OCI-M1 (cell line): Measurements from ENCODE around the gene ZSCAN20.
"Not testable (repeated sequence)": the region's sequence is repeated elsewhere in the genome, so short reads cannot be mapped to it uniquely, and the experiment has no call there.

Experiments
- DNase-seq: peaks from one replicate; lab custom pipeline; 2025; lab: John Stamatoyannopoulos, UW

ZSCAN20 gene

GRCh38 chr1:33488624-33489023 is 16.2 kb downstream of the ZSCAN20 start:
- DNase-seq, result no peak

- DNase-seq, result no peak
These were observed 22.5 kb downstream of the ZSCAN20 start for GRCh38 chr1:33494929-33495328.

DNA sequence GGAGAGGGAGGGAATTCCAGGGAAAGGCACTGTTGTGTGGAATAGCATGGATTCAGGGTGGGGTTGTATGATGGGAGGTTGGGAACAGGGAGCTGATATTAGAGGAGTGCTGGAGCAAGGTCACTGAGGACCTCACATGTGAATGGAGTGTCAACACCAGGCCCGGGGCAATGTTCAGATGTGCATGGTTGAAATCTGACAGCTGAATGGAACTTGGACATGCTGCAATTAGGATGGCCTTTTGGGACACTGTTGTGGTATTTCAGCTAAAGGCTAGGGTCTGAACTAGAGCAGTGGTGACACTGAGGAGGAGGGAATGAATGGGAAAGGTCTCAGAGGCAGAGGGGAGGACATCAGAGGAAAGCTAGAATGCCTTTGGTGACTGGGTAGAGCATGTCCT is 25.0 kb downstream of the ZSCAN20 start:
- DNase-seq, result no peak

DNA sequence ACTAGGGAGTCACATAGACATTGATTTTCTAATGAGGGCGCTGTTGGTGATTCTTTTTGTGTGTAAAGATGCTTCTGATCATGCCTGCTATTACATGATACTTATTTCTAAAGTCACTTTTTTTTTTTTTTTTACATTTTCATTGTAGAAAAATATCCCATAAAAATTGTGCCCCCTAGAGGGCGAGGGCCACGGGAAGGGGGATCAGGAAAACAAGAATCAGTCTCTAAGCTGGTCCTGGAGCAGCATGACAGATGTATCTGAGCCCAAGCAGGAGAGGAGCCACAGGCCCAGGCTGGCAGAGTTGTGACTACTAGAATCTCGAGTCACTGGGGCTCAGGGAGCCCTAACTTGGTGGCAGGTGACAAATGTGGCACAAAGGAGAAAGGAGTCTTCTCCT is 28.1 kb downstream of the ZSCAN20 start:
- DNase-seq, result peak; percentile 3

GRCh38 chr1:33501309-33501708 is 28.9 kb downstream of the ZSCAN20 start:
- DNase-seq, result no peak

DNA sequence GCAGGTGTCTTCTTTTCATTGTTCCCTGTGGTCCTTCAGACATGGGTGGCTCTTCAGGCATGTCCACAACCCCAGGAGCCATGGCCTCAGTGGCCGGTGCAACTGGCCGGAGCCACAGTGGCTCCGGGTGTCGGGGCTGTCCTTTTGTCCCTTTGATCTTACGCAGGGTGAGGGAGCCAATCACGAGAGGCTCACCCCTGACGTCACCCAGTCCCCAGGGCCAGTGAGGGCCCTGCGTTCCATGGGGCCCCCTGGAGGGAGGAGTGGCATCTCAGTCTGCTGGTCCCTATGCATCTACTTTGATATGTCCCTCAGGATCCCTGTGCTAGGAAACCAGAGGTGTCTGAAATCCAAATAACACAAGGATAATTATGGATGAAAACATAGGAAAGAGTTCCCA is 29.3 kb downstream of the ZSCAN20 start:
- DNase-seq, result no peak

DNA sequence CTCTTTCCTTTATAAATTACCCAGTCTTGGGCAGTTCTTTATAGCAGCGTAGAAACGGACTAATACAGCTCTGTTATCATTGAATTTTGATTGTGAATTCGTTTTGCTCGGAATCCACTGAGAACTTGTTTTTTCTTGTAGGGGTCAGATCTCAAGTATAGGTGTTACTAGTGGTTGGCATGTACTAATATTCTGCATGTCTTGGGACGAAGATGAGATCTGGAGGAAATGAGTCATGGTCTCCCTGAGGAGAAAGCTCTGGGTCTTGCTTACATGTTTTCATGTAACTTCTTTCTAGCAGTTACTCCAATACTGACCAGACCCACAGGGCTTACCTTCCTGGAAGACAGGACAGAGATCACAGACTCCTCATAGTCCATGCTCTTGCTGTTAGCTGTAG is 30.3 kb downstream of the ZSCAN20 start:
- peak; percentile 4 for DNase-seq

DNA sequence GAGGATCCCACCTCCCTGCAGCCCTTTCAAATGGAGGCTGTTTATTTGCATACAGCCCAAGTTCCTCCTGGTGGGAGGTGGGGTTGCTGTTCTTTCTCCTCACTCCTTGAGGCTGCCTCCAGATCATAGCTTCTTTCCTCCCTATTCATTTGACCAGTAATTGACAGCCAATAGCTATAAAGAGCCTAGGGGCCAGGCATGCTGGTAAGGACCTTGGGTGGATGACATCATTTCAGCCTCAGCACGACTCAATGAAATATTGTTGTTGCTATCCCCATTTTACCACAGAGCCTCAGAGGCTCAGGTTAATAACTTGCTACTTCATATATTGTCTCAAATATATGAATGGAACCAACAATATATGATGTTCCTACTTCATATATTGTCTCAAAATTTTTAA is 31.1 kb downstream of the ZSCAN20 start:
- DNase-seq, result no peak

- DNase-seq, result no peak
These were observed 35.2 kb downstream of the ZSCAN20 start for GRCh38 chr1:33507661-33508060.

GRCh38 chr1:33508151-33508550 is 35.7 kb downstream of the ZSCAN20 start:
- no peak for DNase-seq

- DNase-seq, result not testable (repeated sequence)
These were observed 36.8 kb downstream of the ZSCAN20 start for GRCh38 chr1:33509276-33509675.

GRCh38 chr1:33512226-33513011 is 40.0 kb downstream of the ZSCAN20 start:
- DNase-seq, result no peak

GRCh38 chr1:33515112-33515511 is 42.7 kb downstream of the ZSCAN20 start:
- no peak for DNase-seq

GRCh38 chr1:33515607-33516006 is 43.2 kb downstream of the ZSCAN20 start:
- no peak for DNase-seq

DNA sequence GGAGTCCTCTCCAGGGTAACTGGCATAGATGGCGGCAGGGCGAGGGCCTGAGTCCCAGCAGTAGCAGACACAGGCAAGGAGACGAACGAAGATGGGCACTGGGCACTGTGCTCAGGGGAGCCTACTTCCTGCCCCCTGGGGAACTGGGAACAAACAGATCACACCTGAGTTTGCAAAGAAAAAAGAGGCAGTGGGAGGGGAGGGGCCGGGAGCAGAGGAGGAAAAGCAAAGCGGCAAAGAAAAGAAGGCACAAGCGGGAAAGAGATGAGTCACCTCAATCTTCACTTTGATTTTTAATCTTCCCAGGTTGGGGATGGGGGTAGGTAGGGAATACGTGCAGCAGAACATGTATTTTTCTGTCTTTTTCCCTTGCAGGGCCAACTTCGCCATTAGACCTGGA is 44.0 kb downstream of the ZSCAN20 start:
- no peak for DNase-seq

GRCh38 chr1:33516891-33517567 is 44.6 kb downstream of the ZSCAN20 start:
- no peak for DNase-seq

DNA sequence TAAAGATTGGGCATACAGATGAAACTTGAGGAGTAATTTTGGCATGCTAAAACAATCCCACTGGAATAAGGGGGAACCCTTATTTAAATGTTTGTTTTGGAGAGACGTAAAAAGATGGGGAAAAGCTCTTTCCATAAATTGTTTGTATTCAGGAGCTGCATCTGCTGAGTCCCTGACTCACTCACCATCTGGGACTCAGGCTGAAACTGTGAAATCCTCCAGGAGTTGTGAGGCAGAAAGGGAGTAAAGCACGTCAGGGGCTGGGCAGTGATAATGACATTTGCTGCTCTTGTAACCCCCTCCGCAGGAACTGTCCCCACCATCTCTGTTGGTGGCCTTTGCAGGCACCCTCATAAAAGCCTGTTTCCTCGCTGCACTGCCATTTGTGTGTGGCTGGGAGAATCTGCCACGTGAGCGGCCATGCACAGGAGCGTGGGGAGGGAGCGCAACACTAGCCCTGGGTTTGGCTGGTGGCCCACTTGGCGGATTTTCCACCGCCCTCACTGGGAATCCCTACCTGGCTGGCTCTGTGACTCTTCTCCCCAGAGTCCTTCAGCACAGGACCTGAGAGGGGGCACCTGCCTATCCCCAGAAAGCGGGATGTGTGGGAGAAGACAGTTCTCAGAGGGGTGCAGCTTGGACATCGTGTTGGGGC is 45.3 kb downstream of the ZSCAN20 start:
- DNase-seq, result no peak

DNA sequence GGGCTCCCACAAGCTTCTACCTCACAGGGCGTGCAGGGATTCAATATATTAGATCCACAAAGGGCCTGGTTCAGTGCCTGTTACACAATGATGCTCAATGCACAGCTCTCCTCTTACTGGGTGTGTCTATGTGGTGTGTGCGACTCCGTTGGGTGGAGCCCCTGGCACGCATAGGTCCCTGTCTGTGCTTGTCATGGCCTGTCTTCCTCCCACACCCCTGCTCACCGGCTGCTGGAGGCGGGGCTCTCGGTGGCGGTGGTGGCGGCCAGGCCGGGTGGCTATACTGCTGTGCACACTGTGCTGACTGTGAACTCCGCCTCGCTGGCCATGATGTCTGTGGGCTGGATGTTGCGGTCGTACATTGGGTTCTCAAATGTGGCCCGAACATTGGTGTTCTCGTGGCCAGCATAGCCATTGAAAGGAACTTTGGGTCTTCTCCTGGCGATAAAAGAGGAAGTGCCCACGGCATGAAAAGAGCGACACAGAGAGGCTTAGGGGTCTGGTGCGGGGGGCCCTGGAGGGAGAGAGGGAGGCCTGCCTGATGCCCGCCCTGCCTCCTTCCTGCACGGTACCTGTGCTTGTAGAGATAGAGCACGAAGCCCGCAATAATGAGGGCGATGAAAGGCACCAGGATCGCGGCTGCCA is 46.9 kb downstream of the ZSCAN20 start:
- DNase-seq, result no peak

DNA sequence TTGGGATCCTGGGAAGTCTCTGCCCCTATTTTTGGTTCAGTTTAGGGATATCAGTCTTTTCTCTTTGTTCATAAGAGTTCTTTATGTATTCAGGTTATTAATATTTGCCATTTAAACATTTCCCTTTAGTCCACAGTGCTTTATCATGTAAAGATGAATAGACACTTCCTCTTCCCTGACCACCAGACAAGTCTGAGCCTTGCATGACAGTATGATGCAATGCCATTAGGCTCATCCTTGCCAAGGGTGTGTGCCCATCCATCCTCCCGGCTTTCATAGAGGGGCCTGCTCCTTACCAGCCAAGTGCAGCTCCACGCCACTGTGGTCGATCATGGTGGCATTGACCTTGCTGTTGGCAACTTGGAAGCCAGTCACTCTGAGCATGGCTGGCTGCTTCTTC is 52.1 kb downstream of the ZSCAN20 start:
- peak; percentile 63 for DNase-seq

GRCh38 chr1:33527934-33528333 is 55.5 kb downstream of the ZSCAN20 start:
- DNase-seq, result no peak

- no peak for DNase-seq
These were observed 57.5 kb downstream of the ZSCAN20 start for GRCh38 chr1:33529957-33530356.

DNA sequence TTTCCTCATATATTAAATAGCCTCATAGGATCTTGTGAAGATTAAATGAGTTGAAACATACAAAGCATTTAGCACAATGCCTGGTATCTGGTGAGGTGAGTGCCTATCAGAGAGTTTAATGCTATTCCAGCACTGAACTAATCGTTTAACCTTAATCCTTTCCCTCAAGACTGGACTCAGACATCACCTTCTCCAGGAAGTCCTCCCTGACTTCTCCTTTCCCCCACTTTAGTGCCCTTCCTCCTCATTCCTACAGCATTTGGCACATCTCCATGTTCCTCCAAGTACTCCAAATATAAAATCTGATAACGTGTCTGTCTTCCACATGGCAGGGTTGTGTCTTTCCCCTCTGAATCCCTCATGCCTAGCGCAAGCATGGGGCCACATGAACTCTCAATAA is 59.8 kb downstream of the ZSCAN20 start:
- no peak for DNase-seq

- no peak for DNase-seq
These were observed 60.5 kb downstream of the ZSCAN20 start for GRCh38 chr1:33532936-33533335.
